HEK293 (cell line): ENCODE measurements around the gene NMNAT1.

Experiments used
- GLIS2 ChIP-seq: fragments of 450-650 bp; formaldehyde crosslinking; IDR thresholded peaks from 2 replicates; pipeline ENCODE4 v1.5.1; 2016; ENCODE audit warnings: missing biosample characterization, missing genetic modification characterization
- KLF7 ChIP-seq: fragments of 450-650 bp; formaldehyde crosslinking; IDR thresholded peaks from 2 replicates; pipeline ENCODE4 v1.5.1; 2016; ENCODE audit warnings: missing biosample characterization, missing genetic modification characterization, borderline replicate concordance
- MZF1 ChIP-seq: fragments of 450-650 bp; formaldehyde crosslinking; IDR thresholded peaks from 2 replicates; pipeline ENCODE4 v1.5.1; 2017; ENCODE audit warnings: missing biosample characterization, missing genetic modification characterization, borderline replicate concordance
- OVOL3 ChIP-seq: fragments of 450-650 bp; formaldehyde crosslinking; IDR thresholded peaks from 2 replicates; pipeline ENCODE4 v1.5.1; 2016; ENCODE audit warnings: missing biosample characterization, missing genetic modification characterization
- SCRT1 ChIP-seq: fragments of 450-650 bp; formaldehyde crosslinking; IDR thresholded peaks from 2 replicates; pipeline ENCODE4 v1.5.1; 2016; ENCODE audit warnings: missing biosample characterization, missing genetic modification characterization, borderline replicate concordance
- ZFHX2 ChIP-seq: fragments of 450-650 bp; formaldehyde crosslinking; conservative IDR thresholded peaks from 2 replicates; pipeline ENCODE4 v1.5.1; 2016; ENCODE audit warnings: missing biosample characterization, missing genetic modification characterization
- ZFP37 ChIP-seq: fragments of 450-650 bp; formaldehyde crosslinking; IDR thresholded peaks from 2 replicates; pipeline ENCODE4 v1.5.1; 2016; ENCODE audit warnings: missing biosample characterization, missing genetic modification characterization
- ZNF112 ChIP-seq: fragments of 450-650 bp; formaldehyde crosslinking; IDR thresholded peaks from 2 replicates; pipeline ENCODE4 v1.5.0; 2017; ENCODE audit warnings: missing biosample characterization, missing genetic modification characterization
- ZNF148 ChIP-seq: fragments of 450-650 bp; formaldehyde crosslinking; IDR thresholded peaks from 2 replicates; pipeline ENCODE4 v1.5.0; 2017; ENCODE audit warnings: missing biosample characterization, missing genetic modification characterization, borderline replicate concordance
- ZNF174 ChIP-seq: fragments of 450-650 bp; formaldehyde crosslinking; IDR thresholded peaks from 2 replicates; pipeline ENCODE4 v1.5.0; 2017; ENCODE audit warnings: missing biosample characterization, mild to moderate bottlenecking, missing genetic modification characterization
- ZNF202 ChIP-seq: fragments of 450-650 bp; formaldehyde crosslinking; IDR thresholded peaks from 2 replicates; pipeline ENCODE4 v1.5.1; 2016; ENCODE audit warnings: missing biosample characterization, missing genetic modification characterization, borderline replicate concordance
- ZNF223 ChIP-seq: fragments of 450-650 bp; formaldehyde crosslinking; IDR thresholded peaks from 2 replicates; pipeline ENCODE4 v1.5.1; 2016; ENCODE audit warnings: missing biosample characterization, missing genetic modification characterization
- ZNF23 ChIP-seq: fragments of 450-650 bp; formaldehyde crosslinking; IDR thresholded peaks from 2 replicates; pipeline ENCODE4 v1.5.1; 2016; ENCODE audit warnings: missing biosample characterization, missing genetic modification characterization, borderline replicate concordance
- ZNF26 ChIP-seq: fragments of 450-650 bp; formaldehyde crosslinking; IDR thresholded peaks from 2 replicates; pipeline ENCODE4 v1.5.1; 2016; ENCODE audit warnings: missing biosample characterization, missing genetic modification characterization
- ZNF311 ChIP-seq: fragments of 450-650 bp; formaldehyde crosslinking; IDR thresholded peaks from 2 replicates; pipeline ENCODE4 v1.5.1; 2017; ENCODE audit warnings: missing biosample characterization, missing genetic modification characterization, borderline replicate concordance
- ZNF350 ChIP-seq: fragments of 450-650 bp; formaldehyde crosslinking; IDR thresholded peaks from 2 replicates; pipeline ENCODE4 v1.5.0; 2017; ENCODE audit warnings: missing biosample characterization, mild to moderate bottlenecking, missing genetic modification characterization
- ZNF391 ChIP-seq: fragments of 450-650 bp; formaldehyde crosslinking; IDR thresholded peaks from 2 replicates; pipeline ENCODE4 v1.5.1; 2016; ENCODE audit warnings: low read depth, missing biosample characterization, missing genetic modification characterization, borderline replicate concordance
- ZNF518A ChIP-seq: fragments of 450-650 bp; formaldehyde crosslinking; conservative IDR thresholded peaks from 2 replicates; pipeline ENCODE4 v1.5.1; 2016; ENCODE audit warnings: low read depth, missing biosample characterization, missing genetic modification characterization
- ZNF549 ChIP-seq: fragments of 450-650 bp; IDR thresholded peaks from 2 replicates; pipeline ENCODE4 v1.5.1; 2018; ENCODE audit warnings: missing biosample characterization, missing genetic modification characterization, mild to moderate bottlenecking, inconsistent platforms, moderate library complexity
- ZNF639 ChIP-seq: fragments of 450-650 bp; formaldehyde crosslinking; IDR thresholded peaks from 2 replicates; pipeline ENCODE4 v1.5.1; 2016; ENCODE audit warnings: missing biosample characterization, missing genetic modification characterization
- ZNF747 ChIP-seq: fragments of 450-650 bp; formaldehyde crosslinking; IDR thresholded peaks from 2 replicates; pipeline ENCODE4 v1.5.1; 2016; ENCODE audit warnings: missing biosample characterization, missing genetic modification characterization
- ZSCAN30 ChIP-seq: fragments of 450-650 bp; IDR thresholded peaks from 2 replicates; pipeline ENCODE4 v1.5.1; 2018; ENCODE audit warnings: missing biosample characterization, mild to moderate bottlenecking, missing genetic modification characterization, moderate library complexity
- ZSCAN4 ChIP-seq: fragments of 450-650 bp; formaldehyde crosslinking; IDR thresholded peaks from 2 replicates; pipeline ENCODE4 v1.5.1; 2017; ENCODE audit warnings: missing biosample characterization, missing genetic modification characterization
- ZSCAN5A ChIP-seq: fragments of 450-650 bp; formaldehyde crosslinking; IDR thresholded peaks from 2 replicates; pipeline ENCODE4 v1.5.1; 2016; ENCODE audit warnings: missing biosample characterization, missing genetic modification characterization

The NMNAT1 gene

GRCh38 chr1:10032590-10033358, 89.5 kb downstream of the NMNAT1 start, which contains the start of gene UBE4B (continued):
- peak; percentile 12; the same call in 1 of the 2 replicates for TF ChIP-seq ZNF639 (tag by site-specific recombination)
- TF ChIP-seq MZF1 (tag by site-specific recombination): peak; percentile 44; the same call in 1 of the 2 replicates
- TF ChIP-seq SCRT1: no peak
- 0 out of 2 replicates have a peak, but pooled peaks have one; percentile 19 for TF ChIP-seq KLF7 (tag by site-specific recombination)
- TF ChIP-seq ZNF112 (tag by site-specific recombination): no peak
- no peak for TF ChIP-seq ZNF518A (tag by site-specific recombination)
- no peak for TF ChIP-seq ZNF23 (tag by site-specific recombination)
- TF ChIP-seq ZNF549 (tag by site-specific recombination): no peak
- no peak; the same call in 1 of the 2 replicates for TF ChIP-seq ZFP37 (tag by site-specific recombination)
- no peak for TF ChIP-seq ZSCAN4 (tag by site-specific recombination)
- no peak for TF ChIP-seq ZSCAN5A
- no peak; the same call in 1 of the 2 replicates for TF ChIP-seq ZFHX2
- TF ChIP-seq ZNF174 (tag by site-specific recombination): no peak
- no peak for TF ChIP-seq ZNF202 (tag by site-specific recombination)
- no peak for TF ChIP-seq ZNF148 (tag by site-specific recombination)
- TF ChIP-seq ZNF391: peak; percentile 40
- peak; percentile 94 for TF ChIP-seq ZSCAN30 (tag by site-specific recombination)
- no peak for TF ChIP-seq ZNF747 (tag by site-specific recombination)
- TF ChIP-seq ZNF26 (tag by site-specific recombination): no peak
- no peak for TF ChIP-seq OVOL3 (tag by site-specific recombination)
- TF ChIP-seq GLIS2 (tag by site-specific recombination): no peak; the same call in 1 of the 2 replicates
- TF ChIP-seq ZNF311 (tag by site-specific recombination): no peak
- TF ChIP-seq ZNF223: no peak
- no peak for TF ChIP-seq ZNF350 (tag by site-specific recombination)
